HG03460 (cell line): Measurements from ENCODE around the gene NTNG1.

Experiments used
- ATAC-seq: cut with Tn5 transposase; IDR thresholded peaks from one replicate; pipeline ENCODE4 v1.9.1; 2021; ENCODE audit not compliant: unreplicated experiment

NTNG1 gene

DNA sequence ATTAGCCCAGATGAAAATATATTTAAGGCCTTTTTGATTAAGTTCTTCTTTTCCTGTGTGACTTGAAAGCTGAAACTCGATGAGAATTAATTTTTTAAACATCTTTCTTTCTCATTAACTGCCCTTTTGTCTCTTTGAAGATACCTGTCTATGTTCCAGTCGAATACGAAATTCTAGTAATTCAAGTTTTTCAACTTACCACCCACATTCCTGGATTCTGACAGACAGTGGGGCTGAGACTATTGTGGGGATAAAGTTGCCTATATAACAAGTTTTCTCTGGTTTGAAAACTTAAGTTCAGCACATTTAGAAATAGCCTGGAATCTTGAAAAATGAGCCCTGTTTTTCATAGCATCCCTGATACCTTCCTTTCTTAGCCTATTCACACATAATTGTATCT, 114.6 kb downstream of the NTNG1 start:
- ATAC-seq, result no peak

DNA sequence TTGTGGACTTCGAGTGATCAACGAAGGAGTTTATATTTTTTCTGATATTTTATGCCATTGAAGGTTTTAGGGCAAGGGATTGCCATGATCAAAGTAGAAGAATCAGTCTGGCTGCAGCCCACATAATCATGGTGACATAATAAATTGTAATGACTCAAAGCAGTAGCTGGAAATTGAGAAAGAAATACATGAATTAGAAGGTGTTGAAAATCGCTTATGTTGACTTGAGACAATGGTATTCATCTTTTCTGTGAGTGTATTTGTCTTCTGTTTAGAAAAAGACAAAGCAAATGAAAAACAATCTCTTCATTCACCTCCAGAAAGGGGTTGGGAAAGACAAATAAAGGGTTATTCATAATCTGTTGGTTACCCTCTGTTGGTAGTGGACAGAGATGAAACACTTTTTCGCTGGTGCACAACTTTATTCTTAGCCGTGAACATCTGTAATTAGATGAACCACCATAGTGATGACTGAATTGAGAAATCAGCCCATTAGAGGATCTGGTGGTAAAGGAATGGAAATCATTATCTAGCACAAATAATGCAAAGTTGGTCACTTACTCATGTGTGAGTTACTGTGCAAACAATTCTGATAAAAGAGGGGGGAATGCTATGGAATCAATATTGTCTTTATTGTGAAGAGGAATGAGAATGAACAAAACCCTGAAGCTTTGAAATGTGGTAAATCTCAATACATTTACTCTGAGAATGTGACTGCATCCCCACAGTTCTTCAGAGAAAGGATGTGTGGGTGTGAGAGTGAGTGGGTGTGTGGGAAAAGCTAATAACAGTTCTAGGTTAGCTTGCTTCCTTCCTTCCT, 121.8 kb downstream of the NTNG1 start:
- ATAC-seq, result no peak

DNA sequence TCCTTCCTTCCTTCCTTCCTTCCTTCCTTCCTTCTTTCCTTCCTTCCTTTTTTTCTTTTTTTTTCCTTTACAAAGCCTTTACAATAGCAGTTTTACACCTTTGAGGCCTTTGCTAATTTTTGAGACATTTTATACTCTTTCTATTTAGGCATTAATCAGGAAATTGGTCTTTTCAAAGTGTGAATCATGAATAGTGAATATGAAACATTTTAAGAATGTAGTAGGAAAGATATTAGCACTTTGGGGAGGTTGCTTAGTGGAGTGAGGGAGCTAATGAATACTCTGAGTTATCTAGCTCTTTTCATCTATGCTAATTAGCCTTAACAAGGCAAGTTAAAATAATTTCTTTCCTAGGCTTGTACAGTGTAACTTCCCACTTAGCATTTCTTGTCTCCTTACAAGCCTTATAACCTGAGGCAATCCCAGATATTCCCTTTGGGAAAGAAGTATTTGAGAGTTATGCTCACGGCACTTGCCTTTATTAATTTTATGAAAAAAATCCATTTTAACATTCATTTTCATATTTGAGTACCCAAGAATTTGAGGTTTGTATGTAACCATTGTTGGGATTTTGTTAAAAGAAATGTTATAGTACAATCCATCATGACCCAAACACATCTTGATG, 122.6 kb downstream of the NTNG1 start:
- no peak for ATAC-seq

DNA sequence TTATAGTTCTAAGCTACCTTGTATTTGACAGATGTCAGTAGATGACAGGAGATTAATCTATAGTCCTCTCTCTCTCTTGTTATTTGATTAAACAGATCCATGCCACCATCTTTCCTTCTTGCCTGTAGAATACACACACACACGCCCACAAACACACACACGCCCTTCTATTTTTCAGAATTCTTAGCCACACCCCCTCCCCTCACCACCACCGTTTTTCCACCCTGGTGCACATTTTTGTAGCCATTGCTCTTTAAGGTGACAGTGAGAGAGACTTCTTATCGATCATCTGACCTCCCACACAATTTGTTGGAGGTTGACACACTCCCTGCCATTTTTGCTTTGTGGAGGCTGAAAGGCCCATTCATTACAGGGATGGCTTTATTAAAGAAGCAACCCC, 123.2 kb downstream of the NTNG1 start:
- no peak for ATAC-seq

DNA sequence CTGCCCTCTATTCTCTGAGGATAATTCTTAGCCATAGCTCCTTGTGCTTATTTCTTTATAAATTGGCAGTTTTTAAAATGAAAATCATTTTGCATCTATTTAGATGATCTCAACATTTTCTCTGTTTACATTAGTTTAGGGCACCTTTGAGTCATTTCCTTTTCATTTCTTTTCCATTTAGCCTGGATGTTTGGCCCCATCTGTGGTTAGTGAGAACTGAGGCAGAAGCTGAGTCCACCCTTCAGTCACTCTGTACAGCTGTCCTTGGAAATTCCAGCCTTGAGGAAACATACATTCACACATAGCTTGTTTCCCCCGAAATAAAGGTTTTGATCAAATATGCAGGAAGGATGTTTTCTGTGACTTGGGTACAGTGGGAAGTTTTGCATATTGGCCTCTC, 123.7 kb downstream of the NTNG1 start:
- no peak for ATAC-seq

DNA sequence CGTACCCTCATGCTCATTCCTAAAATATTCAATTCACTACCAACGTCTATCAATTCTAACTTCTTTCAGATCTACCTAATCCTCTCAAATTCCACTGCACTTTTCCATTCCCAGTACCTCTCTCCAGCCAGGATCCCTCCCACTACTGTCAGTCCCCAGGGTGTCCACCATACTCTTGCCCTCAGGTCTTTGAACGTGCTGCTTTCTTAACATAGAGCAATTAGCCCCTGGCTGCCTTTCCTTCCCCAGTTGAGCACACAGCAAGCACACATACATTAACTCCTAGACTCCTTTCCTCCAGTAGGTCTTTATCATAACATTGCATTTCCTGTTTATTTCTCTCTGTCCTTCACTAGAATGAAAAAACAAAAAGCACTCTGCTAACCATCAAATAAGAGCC, 126.7 kb downstream of the NTNG1 start:
- ATAC-seq, result no peak

DNA sequence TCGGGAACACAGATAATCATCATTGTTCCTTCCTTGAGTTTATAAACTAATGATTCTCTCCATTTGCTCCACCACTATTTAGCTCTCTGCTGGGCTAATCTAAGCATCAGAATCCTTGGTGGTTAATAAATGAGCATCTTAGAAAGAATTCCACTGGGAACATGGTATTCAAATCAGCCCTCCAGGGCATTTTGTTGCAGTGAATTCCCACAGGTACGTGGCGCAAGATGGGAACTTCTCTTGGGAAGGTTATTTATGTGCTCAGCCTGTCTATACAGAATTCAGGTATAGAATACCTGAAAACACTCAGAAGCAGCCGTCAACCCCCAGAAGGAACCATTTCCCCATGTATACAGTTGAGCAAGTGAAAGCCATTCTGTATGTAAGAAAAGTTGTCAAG, 131.5 kb downstream of the NTNG1 start:
- ATAC-seq, result no peak

DNA sequence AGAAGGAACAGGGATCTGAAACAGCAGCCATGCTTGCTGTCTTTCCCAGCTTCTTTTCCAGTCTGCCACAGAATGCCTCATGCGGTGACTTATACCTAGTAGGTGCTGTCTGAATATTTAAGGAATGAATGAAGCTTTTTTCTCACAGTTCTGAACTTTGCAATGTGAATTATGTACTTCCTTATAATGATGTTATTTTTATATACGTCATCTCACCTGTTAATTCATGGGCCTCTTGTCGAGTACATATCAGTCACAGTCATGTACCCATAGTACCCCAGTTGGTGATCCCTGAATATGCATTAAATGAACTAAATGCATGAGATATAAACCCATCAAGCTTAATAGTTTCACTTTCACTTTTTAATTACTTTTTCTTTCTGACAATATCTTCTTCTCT, 132.7 kb downstream of the NTNG1 start:
- ATAC-seq, result no peak

DNA sequence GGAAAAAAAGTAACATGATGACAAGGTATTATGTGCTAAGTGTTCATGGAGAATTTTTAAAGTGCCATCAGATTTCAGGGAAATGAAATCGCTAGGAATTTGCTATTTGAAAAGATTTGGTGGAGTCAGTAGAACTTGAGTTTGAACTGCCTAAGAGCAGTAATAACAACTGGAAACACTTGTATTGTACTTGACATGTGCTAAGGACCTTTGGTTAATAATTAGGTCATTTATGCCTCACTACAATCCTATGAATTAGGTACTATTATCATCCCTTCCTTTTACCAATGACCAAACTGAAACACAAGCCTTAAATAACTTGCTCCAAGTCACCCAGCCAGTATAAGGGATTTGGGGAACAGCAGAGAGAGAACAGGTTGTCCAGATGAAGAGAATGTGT, 133.4 kb downstream of the NTNG1 start:
- no peak for ATAC-seq

DNA sequence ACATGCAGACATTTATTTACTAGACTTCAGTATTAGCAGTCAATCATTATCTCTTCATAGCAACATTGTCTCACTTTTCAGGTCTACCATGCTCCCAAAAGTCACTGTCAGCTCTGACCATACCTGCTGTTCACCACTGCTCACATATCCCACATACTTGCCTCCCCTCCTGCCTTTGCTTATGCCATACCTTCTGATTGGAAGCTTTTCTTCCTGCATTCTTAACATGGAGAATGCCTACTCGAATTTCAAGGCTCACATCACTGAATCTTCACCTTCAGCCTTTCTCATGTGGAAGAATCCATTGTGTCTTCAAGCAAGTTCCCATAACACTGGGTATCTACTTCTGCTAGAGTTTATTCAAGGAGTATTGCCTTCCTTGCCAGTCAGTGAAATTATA, 135.4 kb downstream of the NTNG1 start:
- no peak for ATAC-seq

DNA sequence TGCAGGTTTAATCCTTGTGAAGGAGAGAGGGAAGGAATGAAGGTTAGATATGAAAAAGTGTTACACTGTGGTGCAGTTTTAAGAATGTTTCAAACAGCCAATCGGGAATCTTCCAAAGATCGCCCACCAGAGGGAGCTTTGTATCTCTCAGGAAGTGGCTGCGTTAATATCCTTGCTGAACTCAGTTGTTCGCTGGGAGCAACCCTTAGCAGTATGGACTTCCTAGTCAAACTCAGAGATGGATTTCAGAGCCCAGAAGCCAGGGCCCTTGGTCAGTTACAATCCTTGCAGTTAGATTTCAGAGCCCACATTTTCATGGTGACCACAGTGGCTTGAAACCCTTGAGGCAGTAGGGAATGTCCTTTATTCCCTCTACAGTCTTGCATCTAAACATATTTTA, 136.2 kb downstream of the NTNG1 start:
- no peak for ATAC-seq

DNA sequence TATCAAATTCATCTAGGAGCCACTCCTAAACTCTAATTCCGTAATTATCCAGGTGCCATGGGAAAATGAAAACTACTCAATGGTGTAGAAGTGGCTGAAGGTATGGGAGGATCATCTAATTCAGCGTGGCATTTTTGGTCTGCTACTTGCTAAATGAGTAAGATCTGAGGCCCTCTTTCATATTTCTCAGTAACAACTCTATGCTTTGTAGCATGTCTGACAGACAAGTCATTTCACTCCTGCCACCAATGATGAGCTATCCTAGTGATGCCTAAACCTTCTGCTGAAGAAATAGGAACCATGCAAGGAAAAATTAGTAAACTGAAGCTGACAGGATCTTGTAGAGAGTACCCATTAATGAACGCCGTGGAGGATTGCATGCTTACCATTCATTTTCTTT, 145.3 kb downstream of the NTNG1 start:
- ATAC-seq, result no peak

DNA sequence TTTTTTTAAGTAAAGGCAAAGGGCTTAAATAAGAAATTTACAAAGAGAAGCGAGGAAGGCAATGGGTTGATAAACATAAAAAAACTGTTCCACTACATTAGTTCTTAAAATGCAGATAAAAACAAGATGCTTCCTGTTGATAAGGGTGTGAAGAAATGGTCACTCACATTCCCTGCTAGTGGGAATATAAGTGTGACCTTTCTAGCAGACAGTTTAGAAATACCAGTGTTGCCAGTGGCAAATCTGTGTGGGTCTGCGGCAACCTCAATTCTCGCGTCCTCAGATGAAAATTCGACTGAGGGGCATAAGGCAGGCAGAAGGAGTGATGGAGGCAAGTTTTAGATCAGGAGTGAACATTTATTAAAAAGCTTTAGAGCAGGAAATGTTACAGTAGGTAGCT, 151.1 kb downstream of the NTNG1 start:
- ATAC-seq, result no peak

DNA sequence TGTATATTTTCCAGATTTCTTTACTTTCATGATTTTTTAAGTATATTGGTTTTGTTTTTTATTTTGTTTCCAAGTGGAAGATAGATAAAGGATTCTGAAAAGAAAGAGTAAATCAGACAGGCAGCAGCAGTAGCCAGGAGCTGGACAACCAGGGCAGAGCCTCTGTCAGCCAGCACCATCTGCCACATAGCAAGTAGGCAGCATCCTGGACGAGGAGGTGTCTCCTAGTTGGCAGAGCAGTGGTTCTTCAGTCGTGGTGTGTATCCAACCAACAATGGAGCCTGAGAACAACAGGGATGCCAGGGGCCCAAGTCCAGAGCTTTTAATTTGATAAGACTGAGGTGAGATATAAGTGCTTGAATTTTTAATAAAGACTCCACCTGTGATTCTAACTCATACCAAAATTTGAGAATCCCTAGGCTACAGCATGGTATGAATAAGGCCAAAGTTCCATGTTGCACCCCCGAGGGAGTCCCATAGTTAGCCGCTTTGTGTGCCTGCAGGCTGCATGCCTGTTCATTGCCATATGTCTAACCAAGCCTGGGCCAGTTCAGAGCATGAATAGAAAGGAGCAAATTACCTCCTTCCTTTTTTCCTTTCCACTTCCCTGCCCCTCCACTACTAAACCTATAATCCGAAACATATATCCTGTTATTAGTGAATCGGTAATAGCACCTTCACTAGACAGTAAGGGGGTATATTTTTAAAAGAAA, 153.2 kb downstream of the NTNG1 start:
- ATAC-seq, result no peak

DNA sequence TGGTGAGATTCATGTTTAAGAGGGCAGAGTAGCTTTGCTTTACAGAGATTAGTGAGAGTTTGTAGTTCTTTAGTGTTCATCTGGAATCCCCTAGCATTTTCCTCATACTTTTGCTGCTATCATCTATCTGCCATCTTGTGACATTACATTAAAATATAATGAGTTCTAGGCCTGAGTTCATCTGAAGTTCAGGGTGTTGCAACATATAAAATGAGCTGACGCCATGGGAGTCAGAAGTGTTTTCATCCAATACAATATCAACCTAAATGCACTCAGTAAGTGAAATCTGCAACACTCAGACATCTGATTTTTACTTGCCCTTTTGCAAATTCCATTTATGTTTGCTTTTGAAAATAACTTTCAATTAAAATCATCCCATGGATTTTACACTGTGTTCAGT, 153.8 kb downstream of the NTNG1 start:
- no peak for ATAC-seq

DNA sequence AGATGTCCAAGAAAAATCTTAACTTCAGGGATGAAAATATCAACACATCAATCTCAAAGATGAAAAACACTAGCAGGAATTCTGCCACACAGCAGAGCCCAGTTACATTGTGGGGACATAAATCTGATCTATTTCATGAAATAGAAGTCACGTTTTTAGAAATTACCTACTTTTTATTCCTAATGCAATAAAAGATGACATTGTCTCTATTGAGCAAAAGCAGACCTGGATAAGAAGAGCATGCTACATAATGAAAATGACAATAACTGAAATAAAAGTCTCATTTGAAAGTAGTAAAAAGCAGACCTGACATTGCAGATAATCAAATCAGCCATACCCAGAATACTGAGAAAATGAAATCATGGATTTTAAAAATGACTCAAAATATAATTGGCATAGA, 156.8 kb downstream of the NTNG1 start:
- no peak for ATAC-seq

DNA sequence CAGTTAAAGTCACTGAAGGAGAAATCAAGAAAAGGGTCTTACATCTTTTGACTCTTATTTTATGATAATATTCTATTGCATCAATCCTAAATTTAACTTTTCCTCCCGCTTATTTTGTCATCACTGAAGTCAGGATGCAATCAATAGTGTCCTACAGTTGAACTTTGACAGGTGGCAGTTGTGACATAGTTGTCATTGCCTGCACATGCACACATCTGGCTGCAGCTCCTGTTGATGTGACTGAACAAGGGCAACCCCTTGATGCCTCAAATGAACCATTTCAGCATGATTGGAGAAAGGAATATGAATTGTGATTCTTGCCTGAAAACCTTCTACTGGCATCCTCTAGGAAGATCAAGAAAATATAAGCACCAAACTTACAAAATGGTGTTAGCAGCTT, 157.7 kb downstream of the NTNG1 start:
- ATAC-seq, result no peak

DNA sequence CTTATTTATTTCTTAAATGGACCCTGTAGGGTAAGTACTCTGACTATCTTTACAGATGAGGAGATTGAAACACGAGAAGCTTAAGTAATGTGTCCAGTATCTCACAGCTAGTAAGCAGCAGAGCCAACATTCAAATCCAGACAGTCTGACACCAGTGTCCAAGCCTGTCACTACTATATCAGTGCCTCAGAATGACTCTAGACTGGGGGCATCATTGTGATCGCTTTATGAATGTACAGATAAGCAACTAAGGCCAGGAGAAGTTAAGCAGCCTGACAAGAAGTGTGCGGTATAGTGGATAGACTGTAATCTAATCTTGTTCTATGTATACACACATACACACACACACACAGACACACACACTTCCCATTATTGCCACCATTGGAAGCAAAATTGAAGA, 158.7 kb downstream of the NTNG1 start:
- ATAC-seq, result no peak

DNA sequence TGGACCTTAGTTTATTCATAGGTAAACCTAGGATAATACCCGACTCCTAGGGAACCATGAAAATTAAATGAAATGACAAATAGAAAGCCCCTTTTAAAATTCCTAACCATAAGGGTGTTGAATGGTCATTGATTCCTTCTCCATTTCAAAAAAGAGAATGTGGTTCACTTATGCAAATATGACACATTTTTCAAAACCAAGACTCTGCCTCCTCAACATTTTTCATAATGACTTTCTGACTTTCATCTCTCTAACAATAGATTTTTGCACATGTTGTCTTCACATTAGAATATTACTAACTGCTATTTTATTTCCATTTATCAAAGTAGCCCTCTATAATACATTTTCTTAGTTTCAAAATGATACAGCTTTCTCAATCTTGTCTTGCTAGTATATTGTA, 169.1 kb downstream of the NTNG1 start:
- ATAC-seq, result no peak

DNA sequence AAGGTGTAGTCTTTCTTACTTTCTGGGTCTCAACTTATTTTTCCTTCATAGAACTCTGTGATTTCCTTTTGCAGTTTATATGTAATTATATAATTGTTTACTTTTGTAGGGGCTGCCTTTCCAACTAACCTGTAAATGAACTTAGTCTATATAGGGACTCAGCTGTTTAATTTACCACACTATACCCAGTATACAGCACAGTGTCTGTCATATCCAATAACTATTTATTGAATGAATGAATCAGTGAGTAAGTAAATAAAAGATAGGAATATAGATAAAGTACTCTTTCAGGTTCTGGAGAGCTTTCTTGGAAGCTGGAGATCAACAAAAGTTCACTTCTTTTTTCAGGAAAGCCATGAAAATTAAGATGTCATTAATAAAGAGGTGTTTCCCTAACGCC, 174.8 kb downstream of the NTNG1 start:
- ATAC-seq, result no peak

DNA sequence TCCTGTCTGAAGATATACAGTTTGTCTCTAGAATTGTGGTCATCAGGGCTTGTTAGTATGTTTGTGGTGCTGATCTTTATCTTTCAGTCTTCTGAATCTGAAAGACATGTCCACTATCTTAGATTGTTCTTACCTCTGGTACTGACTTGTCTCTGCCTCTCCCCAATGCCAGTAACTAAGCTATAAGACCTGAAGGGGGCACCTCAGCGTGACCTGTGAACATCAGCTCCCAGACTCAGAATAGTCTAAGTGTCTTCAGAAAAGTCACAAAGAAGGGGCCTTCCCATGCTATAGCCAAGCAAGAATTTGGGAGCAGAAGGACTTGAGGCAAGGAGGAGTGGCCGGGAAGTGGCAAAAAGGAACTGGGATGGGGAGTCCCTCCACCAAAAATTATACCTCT, 178.1 kb downstream of the NTNG1 start:
- no peak for ATAC-seq

DNA sequence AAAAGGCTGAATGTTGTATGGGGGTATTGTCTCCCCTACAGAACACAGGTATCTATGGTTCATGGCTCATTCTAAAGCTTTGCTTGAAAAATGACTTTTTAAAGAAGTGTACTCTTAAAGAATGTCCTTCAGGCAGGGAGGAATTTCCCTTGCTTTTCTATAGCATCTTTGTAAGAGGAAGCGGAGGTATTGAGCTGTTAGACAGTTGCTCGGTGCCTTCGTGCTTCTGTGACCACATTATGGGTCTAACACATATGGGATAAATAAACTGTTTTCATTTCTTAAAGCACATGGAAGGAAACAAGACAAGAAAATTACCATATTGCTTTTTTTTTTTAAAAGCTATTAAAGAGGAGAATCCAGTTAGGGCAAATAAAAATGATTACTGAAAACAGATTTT, 182.9 kb downstream of the NTNG1 start:
- ATAC-seq, result no peak
